Measurements from ENCODE around the gene LRRC74A. TPM values are rescaled to one million over a fixed set of nuclear protein-coding genes. Genes with fewer than 3 reads are reported as not detected.

Gene LRRC74A
- total RNA-seq, 2 donors from 2014 or later: not detected

DNA sequence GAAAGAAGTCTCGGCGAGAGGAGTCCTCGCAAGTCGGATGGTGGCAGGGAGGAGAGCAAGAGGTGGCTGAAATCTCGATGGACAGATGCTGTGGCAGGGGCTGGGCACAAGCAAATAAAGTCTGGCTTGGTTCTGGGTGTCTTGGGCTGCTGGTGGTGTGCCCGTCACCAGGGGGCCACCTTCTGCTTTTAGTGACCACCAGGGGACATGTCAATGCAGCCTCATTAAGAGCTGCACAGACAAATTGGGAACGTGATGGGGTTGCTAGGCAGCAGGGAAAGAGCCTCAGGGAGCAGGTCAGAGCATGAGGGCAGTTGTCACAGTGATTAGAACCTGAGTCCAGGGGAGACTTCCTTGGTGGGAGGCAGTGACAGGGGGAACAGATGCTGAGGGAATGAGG, 44.0 kb downstream of the LRRC74A start:
- TF ChIP-seq POLR2A (IDR thresholded peaks at IDR 0.05): no peak
- TF ChIP-seq, protein P1, sequence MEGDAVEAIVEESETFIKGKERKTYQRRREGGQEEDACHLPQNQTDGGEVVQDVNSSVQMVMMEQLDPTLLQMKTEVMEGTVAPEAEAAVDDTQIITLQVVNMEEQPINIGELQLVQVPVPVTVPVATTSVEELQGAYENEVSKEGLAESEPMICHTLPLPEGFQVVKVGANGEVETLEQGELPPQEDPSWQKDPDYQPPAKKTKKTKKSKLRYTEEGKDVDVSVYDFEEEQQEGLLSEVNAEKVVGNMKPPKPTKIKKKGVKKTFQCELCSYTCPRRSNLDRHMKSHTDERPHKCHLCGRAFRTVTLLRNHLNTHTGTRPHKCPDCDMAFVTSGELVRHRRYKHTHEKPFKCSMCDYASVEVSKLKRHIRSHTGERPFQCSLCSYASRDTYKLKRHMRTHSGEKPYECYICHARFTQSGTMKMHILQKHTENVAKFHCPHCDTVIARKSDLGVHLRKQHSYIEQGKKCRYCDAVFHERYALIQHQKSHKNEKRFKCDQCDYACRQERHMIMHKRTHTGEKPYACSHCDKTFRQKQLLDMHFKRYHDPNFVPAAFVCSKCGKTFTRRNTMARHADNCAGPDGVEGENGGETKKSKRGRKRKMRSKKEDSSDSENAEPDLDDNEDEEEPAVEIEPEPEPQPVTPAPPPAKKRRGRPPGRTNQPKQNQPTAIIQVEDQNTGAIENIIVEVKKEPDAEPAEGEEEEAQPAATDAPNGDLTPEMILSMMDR (IDR thresholded peaks at IDR 0.05): no peak
- Histone ChIP-seq H3K27me3 (no peaks in the 10 kb centered on the region), H3K9me3 (no peaks in the 10 kb centered on the region), H3K4me3 (no peak overlapping the region), H3K4me1 (peaks cover 7% of the 10 kb centered on the region), H3K27ac (no peak overlapping the region), H3K36me3 (replicated peaks in 1 of 2; ENCODE audit: insufficient read depth in 1 of 2, low read depth in 2 of 2) (no peaks in the 10 kb centered on the region)
- WGBS, 2 donors: 55 to 60% methylated on average over 7 of the region's 7 CpGs
- ATAC-seq (no peak), DNase-seq (peak in 2 of 4 donors; percentile 21 to 22)
- intact Hi-C loops (cut with DNase I): no loop called here

DNA sequence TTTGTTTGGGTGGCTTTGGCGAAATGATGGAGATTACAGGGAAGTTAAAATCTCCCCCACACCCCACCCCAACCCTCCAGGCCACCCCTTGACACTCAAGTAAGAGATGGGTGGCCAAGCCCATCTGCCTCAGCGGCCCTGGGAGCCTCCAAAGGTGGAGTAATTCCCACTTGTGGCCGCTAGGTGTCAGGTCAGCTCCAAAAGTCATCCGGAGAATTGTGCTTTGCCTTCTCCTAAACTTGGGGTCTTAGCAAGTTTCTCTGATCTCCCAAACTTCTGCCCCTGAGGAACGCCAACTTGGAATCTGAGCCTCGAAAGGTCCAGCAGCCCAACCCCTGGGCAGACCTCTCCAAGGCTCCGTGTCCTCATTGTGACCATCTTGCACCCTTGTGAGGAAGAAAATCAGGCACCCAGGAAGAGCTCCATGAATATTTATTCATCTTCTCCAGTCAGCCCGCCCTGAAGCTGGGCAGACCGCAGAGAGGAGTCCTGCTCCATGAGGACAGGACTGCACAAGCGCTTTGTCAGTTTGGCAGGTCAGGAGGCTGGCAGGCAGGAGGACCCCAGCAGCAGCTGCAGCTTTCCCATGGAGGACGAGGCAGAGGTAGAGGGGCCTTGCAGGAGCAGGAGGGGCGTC, 46.7 kb downstream of the LRRC74A start:
- ATAC-seq (peak; percentile 59), DNase-seq (peak; percentile 58 to 76 (median 66))
- Histone ChIP-seq H3K4me1 (peaks cover 7% of the 10 kb centered on the region), H3K36me3 (replicated peaks in 1 of 2; ENCODE audit: insufficient read depth in 1 of 2, low read depth in 2 of 2) (no peaks in the 10 kb centered on the region), H3K9me3 (no peaks in the 10 kb centered on the region), H3K27me3 (no peaks in the 10 kb centered on the region), H3K27ac (no peak overlapping the region), H3K4me3 (no peak overlapping the region)
- TF ChIP-seq, protein P1 (IDR thresholded peaks at IDR 0.05): peak; percentile 73 to 92 (median 81)
- TF ChIP-seq POLR2A (IDR thresholded peaks at IDR 0.05): no peak
- intact Hi-C loops (cut with DNase I): no loop called here
- WGBS, 2 donors: 5 to 15% methylated on average over 7 to 12 of the region's 12 CpGs

- Histone ChIP-seq H3K27ac (no peak overlapping the region), H3K9me3 (no peaks in the 10 kb centered on the region), H3K4me3 (no peak overlapping the region), H3K4me1 (peaks cover 7% of the 10 kb centered on the region), H3K27me3 (no peaks in the 10 kb centered on the region), H3K36me3 (replicated peaks in 1 of 2; ENCODE audit: insufficient read depth in 1 of 2, low read depth in 2 of 2) (no peaks in the 10 kb centered on the region)
- TF ChIP-seq POLR2A (IDR thresholded peaks at IDR 0.05): no peak
- TF ChIP-seq, protein P1 (IDR thresholded peaks at IDR 0.05): no peak
- 66 to 72% methylated on average over 7 to 8 of the region's 8 CpGs for WGBS, 2 donors
- intact Hi-C loops (cut with DNase I): loop anchor here (5.0 kb wide), 1 partner anchor 198 kb away; no protein-coding TSS in a partner anchor
- no peak for DNase-seq
- no peak for ATAC-seq
These were observed 48.5 kb downstream of the LRRC74A start for GRCh38 chr14:76874734-76875133.

DNA sequence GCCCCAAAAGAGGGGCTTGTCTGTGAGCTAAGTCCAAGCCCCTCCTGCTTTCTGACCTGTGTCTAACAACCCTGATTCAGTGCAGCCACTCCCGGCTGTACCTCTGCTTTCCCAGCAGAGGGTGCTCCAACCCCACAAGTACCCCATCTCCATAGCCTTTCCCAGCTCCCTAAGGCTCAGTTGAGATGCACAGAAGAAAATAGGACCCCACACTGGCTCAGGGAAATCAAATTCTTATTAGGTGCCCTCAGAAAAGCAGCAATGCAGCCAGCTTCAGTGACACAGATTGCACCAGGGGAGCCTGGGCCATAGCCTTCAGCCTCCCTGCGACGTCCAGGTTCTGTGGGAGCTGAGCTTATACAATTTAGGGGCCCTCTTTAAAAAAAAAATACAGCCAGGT, 49.9 kb downstream of the LRRC74A start:
- TF ChIP-seq, protein P1 (IDR thresholded peaks at IDR 0.05): peak; percentile 79 to 97 (median 94)
- TF ChIP-seq POLR2A (IDR thresholded peaks at IDR 0.05): no peak
- H3K27ac ChIP-seq: no peak overlapping the region
- H3K36me3 ChIP-seq (replicated peaks in 1 of 2; ENCODE audit: insufficient read depth in 1 of 2, low read depth in 2 of 2): no peaks in the 10 kb centered on the region
- no peaks in the 10 kb centered on the region for H3K9me3 ChIP-seq
- no peaks in the 10 kb centered on the region for H3K27me3 ChIP-seq
- H3K4me3 ChIP-seq: no peak overlapping the region
- WGBS, 2 donors: 0 to 54% methylated on average over 1 to 3 of the region's 3 CpGs
- DNase-seq (peak; percentile 67 to 75 (median 72)), ATAC-seq (peak; percentile 86)
- intact Hi-C loops (cut with DNase I): loop anchor here (5.0 kb wide), 1 partner anchor 196 kb away; no protein-coding TSS in a partner anchor
- H3K4me1 ChIP-seq: peaks cover 7% of the 10 kb centered on the region

DNA sequence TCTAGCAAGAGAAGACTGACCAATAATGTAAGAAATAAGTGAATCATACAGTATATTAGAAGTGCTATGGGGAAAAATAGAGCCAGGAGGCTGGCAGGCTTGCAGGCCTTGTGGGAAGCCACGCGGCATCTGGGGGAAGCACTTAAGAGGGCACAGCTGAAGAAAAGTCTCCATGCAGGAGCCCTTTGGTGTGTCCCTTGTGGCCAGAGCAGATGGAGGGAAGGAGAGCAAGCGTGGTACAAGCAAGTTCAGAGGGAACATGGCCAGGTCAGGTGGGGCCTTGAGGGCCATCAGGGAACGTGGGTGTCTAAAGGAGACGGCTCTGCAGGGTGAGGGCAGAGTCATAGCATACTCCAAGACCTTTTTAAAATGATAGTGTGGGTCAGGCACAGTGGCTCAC, 51.7 kb downstream of the LRRC74A start:
- TF ChIP-seq, protein P1 (IDR thresholded peaks at IDR 0.05): no peak
- TF ChIP-seq POLR2A (IDR thresholded peaks at IDR 0.05): no peak
- Histone ChIP-seq H3K36me3 (replicated peaks in 1 of 2; ENCODE audit: insufficient read depth in 1 of 2, low read depth in 2 of 2) (no peaks in the 10 kb centered on the region), H3K9me3 (no peaks in the 10 kb centered on the region), H3K27me3 (no peaks in the 10 kb centered on the region), H3K27ac (no peak overlapping the region), H3K4me3 (no peak overlapping the region), H3K4me1 (peaks cover 5% of the 10 kb centered on the region)
- DNase-seq: no peak
- WGBS, 2 donors: 85 to 89% methylated on average over 5 of the region's 5 CpGs
- no peak for ATAC-seq
- intact Hi-C loops (cut with DNase I): loop anchor here (5.0 kb wide), 1 partner anchor 194 kb away; no protein-coding TSS in a partner anchor

All from body of pancreas (tissue), 4 donors.